GM12873 (cell line): ENCODE data around the gene TAX1BP1.

Experiments used
- TF ChIP-seq, protein P1 (sequence below): IDR thresholded peaks from 2 replicates; pipeline ENCODE4 v1.5.1; 2012; ENCODE audit warnings: low read depth, mild to moderate bottlenecking, moderate library complexity, low read length, control low read depth; ENCODE audit not compliant: insufficient read depth; ENCODE audit errors: missing control alignments

Gene TAX1BP1

DNA sequence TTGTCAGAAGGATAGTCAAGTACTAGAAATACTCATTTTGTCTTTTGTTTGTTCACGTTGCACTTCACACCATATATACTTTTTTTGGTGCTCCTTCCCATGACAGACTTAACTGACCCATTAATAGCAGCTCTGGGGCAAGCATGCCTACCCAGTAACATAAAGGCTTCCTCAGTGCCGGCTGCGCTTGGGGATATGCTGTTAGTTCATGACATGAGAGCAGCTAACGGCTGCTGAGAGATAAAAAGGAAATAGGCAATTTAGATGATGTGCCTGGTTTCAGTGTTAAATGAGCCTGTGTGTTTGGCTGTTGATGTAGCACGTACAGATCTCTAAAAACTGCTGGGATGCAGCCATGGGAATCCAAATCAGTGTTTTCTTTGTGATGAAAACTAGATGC, 86.4 kb downstream of the TAX1BP1 start:
- TF ChIP-seq, protein P1, sequence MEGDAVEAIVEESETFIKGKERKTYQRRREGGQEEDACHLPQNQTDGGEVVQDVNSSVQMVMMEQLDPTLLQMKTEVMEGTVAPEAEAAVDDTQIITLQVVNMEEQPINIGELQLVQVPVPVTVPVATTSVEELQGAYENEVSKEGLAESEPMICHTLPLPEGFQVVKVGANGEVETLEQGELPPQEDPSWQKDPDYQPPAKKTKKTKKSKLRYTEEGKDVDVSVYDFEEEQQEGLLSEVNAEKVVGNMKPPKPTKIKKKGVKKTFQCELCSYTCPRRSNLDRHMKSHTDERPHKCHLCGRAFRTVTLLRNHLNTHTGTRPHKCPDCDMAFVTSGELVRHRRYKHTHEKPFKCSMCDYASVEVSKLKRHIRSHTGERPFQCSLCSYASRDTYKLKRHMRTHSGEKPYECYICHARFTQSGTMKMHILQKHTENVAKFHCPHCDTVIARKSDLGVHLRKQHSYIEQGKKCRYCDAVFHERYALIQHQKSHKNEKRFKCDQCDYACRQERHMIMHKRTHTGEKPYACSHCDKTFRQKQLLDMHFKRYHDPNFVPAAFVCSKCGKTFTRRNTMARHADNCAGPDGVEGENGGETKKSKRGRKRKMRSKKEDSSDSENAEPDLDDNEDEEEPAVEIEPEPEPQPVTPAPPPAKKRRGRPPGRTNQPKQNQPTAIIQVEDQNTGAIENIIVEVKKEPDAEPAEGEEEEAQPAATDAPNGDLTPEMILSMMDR: no peak

DNA sequence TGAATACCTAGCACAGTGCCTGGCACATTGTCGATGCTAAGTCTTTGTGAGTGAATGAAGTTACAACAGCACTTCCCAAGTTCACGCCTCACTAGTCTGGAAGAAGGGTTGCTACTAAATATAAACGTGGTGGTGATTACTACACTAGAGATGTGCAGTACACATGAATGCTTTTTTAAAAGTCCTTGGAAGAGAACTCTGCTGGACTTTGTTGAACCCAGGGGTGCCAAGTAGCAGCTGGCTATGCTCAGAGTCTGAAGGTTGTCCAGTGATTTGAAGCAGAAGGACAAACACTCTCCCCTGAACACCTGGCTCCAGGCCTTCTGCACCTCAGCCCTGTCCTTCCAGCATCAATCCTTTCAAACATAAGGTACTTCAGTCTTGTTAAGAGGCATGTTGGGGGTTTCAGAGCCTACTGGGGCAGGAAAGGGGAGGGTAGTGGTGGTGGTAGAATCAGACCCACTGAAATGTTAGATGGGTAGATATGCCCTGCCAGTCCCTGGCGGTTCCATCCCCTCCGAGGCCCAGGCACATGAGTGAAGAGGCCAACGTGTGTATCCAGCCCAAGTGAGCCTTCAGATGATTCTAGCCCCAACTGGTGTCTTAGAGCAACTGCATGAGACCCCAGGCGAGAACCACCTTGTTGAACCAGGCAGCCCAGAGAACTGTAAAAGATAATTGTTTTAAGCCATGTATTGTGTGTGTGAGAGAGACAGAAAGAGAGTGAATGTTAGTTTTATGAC, 94.4 kb downstream of the TAX1BP1 start:
- TF ChIP-seq, protein P1: no peak

DNA sequence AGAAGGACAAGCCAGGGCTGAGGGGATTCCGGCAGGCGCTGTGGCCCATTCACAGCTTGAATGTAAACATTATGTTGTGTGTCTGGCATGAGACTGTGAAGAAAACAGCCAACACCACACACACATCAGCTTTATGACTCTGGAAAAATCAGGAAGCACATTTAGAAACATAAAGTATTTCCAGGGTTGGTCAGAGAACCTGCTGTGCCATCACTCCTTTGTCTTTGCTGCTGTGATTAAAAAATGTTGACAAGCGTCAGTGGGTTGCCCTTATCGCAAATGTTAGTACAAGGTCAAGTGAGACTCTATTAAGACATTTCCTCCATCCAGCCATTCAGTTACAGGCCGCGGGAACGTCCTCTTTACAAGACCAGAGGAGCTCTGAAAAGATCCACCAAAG, 95.4 kb downstream of the TAX1BP1 start:
- TF ChIP-seq, protein P1: no peak

DNA sequence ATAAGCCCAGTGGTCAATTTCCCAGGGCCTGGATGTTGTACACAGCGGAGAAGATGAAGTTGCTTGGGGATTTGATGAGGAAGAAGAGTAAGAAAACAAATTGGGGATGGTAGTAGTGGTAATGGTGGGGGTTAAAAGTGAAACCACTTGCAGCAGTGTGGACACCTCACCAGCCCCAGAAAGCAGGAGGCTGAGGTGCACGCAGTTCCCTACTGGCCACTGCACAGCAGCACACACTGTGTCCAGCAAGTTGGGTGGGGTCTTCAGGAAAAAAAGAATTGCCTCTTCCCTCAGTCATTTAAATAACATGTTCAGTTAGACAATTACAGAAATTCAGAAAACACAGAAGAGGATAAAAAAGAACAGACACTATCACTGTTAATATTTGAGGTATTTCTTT, 96.6 kb downstream of the TAX1BP1 start:
- TF ChIP-seq, protein P1: no peak

DNA sequence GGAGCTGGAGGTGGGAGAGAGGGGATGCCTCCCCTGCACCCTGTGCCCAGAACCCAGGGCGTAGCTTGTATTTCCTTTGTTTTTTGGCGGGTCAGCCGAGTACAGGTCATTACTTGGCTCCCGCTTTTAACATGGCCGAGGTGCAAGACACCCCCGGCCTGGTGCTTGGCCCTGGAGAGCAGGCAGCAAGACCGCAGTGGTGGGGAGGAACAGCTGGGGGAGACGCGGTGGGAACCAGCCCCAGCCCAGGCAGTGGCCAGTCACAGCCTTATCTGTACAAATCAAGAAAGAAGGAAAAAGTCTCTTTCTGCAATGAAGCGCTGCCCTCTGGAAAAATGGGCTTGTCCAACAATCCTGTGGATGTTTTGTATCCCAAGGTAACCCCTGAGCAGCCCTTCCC, 99.1 kb downstream of the TAX1BP1 start:
- TF ChIP-seq, protein P1: no peak

DNA sequence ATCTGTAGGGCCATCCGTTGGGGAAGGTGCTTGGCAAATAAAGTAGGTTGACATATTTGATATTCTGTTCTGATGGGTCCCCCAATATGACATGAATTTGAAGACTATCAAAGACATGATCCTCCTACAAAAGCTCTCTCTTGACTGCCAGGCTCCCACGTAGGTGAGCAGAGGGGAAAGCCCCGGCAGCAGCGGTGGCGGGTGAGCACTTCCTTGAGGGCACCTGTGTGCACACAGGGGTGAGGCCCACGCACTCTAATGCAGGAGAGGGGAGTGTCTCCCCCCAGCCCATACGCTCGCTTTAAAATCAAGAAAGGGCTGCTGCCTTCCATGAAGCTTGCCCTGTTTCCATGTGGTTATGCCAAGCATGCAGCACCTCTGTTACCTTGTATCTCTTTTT, 100.4 kb downstream of the TAX1BP1 start:
- TF ChIP-seq, protein P1: no peak

DNA sequence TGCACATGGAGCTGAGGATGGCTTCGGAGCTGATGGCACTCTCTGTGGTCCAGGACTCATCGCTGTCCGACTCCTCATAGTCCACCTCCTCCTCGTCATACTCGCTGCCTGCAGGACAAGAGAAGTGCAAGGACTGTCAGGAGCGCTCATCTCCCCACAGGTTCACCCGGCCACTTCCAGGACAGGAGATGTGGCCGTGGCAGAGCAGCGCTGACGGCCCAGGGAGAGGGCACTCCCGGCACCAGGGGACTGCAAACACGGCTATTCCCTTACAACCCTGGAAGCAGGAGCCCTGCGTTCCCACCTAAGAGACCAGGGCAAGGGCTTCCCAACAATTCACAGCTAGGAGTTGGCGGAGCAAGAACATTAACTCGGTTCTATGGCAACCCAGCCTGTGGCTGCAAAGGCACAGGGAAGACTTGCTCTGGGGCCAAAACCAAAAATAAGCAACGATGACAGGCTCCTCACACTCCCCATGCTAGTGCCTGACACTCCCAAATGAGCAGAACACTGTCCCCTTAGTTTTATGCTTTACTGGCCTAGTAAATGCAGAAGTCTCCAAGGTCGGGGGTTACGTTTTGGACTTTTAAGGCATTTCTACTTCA, 100.9 kb downstream of the TAX1BP1 start:
- TF ChIP-seq, protein P1: no peak
